Liver (tissue), 9 donors: ENCODE results near the gene RAD51B. TPM values are rescaled to one million over a fixed set of nuclear protein-coding genes. Genes with fewer than 3 reads are reported as not detected.

Experiments used
- DNase-seq: peaks from one replicate; pipeline ENCODE4 v3.0.0-alpha.2; 2017; ENCODE audit warnings: low spot score
- H3K27ac ChIP-seq, 2 donors: one replicate each; pipeline ENCODE4 v1.7.0; 2013; ENCODE audit warnings: inconsistent platforms in 2 of 2, low read length in 2 of 2, control low read depth in 1 of 2, low read depth in 1 of 2, mild to moderate bottlenecking in 1 of 2
- H3K27me3 ChIP-seq, 4 donors: one replicate each; pipeline versions ENCODE4 v1.6.1 to v1.7.0; 2013; ENCODE audit warnings: low read length in 3 of 4, inconsistent platforms in 1 of 4, mild to moderate bottlenecking in 1 of 4, moderate library complexity in 1 of 4; ENCODE audit not compliant: control insufficient read depth in 4 of 4, insufficient read depth in 4 of 4
- H3K36me3 ChIP-seq, 4 donors: one replicate each; pipeline versions ENCODE4 v1.6.1 to v1.7.0; 2013; ENCODE audit warnings: low read length in 3 of 4, mild to moderate bottlenecking in 3 of 4, low read depth in 1 of 4, moderate library complexity in 1 of 4; ENCODE audit not compliant: control insufficient read depth in 4 of 4, insufficient read depth in 3 of 4
- H3K4me1 ChIP-seq, 4 donors: one replicate each; pipeline versions ENCODE4 v1.6.1 to v1.7.0; 2013; ENCODE audit warnings: low read length in 3 of 4, mild to moderate bottlenecking in 3 of 4, moderate library complexity in 1 of 4; ENCODE audit not compliant: control insufficient read depth in 4 of 4, insufficient read depth in 4 of 4
- H3K4me3 ChIP-seq, 3 donors: one replicate each; pipeline versions ENCODE4 v1.6.1 to v1.7.0; 2013; ENCODE audit warnings: low read length in 3 of 3, control low read depth in 1 of 3, low read depth in 1 of 3, mild to moderate bottlenecking in 1 of 3
- H3K9ac ChIP-seq, 2 donors: one replicate each; pipeline ENCODE4 v1.7.0; 2013; ENCODE audit warnings: low read length in 2 of 2, mild to moderate bottlenecking in 2 of 2, moderate library complexity in 2 of 2, control low read depth in 1 of 2, low read depth in 1 of 2
- H3K9me3 ChIP-seq, 4 donors: one replicate each; pipeline versions ENCODE4 v1.6.1 to v1.7.0; 2013; ENCODE audit warnings: low read length in 3 of 4; ENCODE audit not compliant: control insufficient read depth in 4 of 4
- EGR1 ChIP-seq, 2 donors: IDR thresholded peaks; 2 replicates each; pipeline ENCODE4 v1.6.1; 2016 to 2018; ENCODE audit warnings: antibody characterized with exemption in 2 of 2, low read depth in 2 of 2
- FOXA1 ChIP-seq: IDR thresholded peaks from 2 replicates; pipeline ENCODE4 v1.6.1; 2016; ENCODE audit warnings: antibody characterized with exemption
- GABPA ChIP-seq, 2 donors: IDR thresholded peaks in 1 of 2; conservative IDR thresholded peaks in 1 of 2; 2 replicates each; pipeline ENCODE4 v1.6.1; 2016; ENCODE audit warnings: antibody characterized with exemption in 2 of 2, mild to moderate bottlenecking in 1 of 2, moderate library complexity in 1 of 2
- HNF4A ChIP-seq, 2 donors: conservative IDR thresholded peaks; 2 replicates each; pipeline ENCODE4 v1.6.1; 2016; ENCODE audit warnings: antibody characterized with exemption in 2 of 2, mild to moderate bottlenecking in 2 of 2
- JUND ChIP-seq, 2 donors: IDR thresholded peaks; 2 replicates each; pipeline ENCODE4 v1.6.1; 2016; ENCODE audit warnings: antibody characterized with exemption in 2 of 2
- RXRA ChIP-seq, 2 donors: IDR thresholded peaks; 2 replicates each; pipeline ENCODE4 v1.6.1; 2017 to 2018; ENCODE audit warnings: antibody characterized with exemption in 2 of 2, mild to moderate bottlenecking in 1 of 2
- WGBS: extraction: QIAGEN DNeasy Blood & Tissue Kit; methylation state at CpG from one replicate; pipeline ENCODE4 v1.1.7; 2013; 5-methylcytosine and 5-hydroxymethylcytosine counted together
- polyA plus RNA-seq, 2 donors: library from polyadenylated mRNA; stranded (reverse) in 1 of 2; unstranded in 1 of 2; fragments of 200-250 nt in 1 of 2; fragments of >200 nt in 1 of 2; fragmentation: Nextera tagmentation in 1 of 2; extraction: Ambion mirVana in 1 of 2; gene quantifications; one replicate each; pipeline versions ENCODE4 v1.2.1 to v1.2.3, GENCODE V29; 2013 to 2015
- total RNA-seq, 2 donors: library from RNA; depleted of rRNA; stranded (reverse); fragments of >200 nt; gene quantifications; one replicate each; pipeline ENCODE4 v1.2.3, GENCODE V29; 2014
- TF ChIP-seq, protein P1 (sequence below): fragments of 150-350 bp; IDR thresholded peaks from 2 replicates; pipeline ENCODE4 v1.5.1; 2017; ENCODE audit warnings: improper control_type of control experiment, low read depth, low read length; ENCODE audit not compliant: missing input control
- TF ChIP-seq, protein P2 (sequence below): IDR thresholded peaks from 2 replicates; pipeline ENCODE4 v1.6.1; 2016; ENCODE audit warnings: antibody characterized with exemption
- TF ChIP-seq, protein P3 (sequence below): IDR thresholded peaks from 2 replicates; pipeline ENCODE4 v1.6.1; 2016; ENCODE audit warnings: antibody characterized with exemption
- TF ChIP-seq, protein P4 (sequence below): IDR thresholded peaks from 2 replicates; pipeline ENCODE4 v1.6.1; 2016; ENCODE audit warnings: antibody characterized with exemption
- donor health status: healthy.
- donor health status: healthy.
- donor health status: healthy.
- donor health status: healthy.
- donor health status: healthy.

RAD51B gene
- total and polyA plus RNA-seq, 4 donors = 0.81 to 12.9 (median 2.4) TPM

DNA sequence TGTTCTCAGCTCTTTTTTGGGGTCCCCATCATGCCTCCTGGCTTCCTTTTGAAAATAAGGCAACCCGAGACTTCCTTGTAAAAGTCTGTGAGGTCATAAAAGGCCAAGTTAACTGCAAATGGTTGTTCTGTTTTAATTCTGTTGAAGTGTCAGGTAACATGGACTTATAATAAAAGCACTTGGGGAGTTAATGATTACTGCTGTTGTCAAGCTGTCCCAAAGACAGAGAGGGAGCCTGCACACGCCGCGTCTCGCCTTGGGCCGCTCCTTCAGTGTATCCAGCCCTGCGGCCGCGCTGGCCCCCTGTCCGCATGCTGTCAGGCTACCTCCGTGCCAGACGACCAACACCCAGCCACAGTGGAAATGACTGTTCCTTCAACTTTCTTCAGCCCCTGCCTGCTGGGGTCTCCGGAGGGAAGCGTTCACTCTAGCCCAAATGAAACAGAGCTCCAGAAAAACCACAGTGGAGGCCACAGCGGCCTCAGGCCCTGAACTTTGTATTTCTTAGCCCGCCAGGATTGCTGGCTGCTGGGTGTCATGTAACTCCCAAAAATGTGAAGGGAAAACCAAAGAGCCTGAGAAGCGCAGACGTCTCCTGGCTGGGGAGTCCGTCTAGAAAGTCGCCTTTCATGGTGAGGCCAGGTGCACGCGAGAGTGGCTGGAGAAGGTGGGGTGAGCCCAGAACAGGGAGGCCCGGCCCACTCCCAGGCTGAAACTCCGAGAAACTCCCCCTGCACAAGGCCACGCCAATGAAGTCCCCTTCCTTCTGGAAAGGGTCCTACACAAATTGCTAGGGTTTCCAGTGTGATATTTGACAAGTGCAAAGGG, 784.2 kb downstream of the RAD51B start:
- TF ChIP-seq, protein P1, sequence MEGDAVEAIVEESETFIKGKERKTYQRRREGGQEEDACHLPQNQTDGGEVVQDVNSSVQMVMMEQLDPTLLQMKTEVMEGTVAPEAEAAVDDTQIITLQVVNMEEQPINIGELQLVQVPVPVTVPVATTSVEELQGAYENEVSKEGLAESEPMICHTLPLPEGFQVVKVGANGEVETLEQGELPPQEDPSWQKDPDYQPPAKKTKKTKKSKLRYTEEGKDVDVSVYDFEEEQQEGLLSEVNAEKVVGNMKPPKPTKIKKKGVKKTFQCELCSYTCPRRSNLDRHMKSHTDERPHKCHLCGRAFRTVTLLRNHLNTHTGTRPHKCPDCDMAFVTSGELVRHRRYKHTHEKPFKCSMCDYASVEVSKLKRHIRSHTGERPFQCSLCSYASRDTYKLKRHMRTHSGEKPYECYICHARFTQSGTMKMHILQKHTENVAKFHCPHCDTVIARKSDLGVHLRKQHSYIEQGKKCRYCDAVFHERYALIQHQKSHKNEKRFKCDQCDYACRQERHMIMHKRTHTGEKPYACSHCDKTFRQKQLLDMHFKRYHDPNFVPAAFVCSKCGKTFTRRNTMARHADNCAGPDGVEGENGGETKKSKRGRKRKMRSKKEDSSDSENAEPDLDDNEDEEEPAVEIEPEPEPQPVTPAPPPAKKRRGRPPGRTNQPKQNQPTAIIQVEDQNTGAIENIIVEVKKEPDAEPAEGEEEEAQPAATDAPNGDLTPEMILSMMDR = no peak
- TF ChIP-seq, protein P2, sequence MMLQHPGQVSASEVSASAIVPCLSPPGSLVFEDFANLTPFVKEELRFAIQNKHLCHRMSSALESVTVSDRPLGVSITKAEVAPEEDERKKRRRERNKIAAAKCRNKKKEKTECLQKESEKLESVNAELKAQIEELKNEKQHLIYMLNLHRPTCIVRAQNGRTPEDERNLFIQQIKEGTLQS = no peak
- TF ChIP-seq GABPA (IDR thresholded peaks at IDR 0.05 in 1 of 2, conservative IDR thresholded peaks at IDR 0.05 in 1 of 2) (no peak), JUND (IDR thresholded peaks at IDR 0.05) (no peak)
- TF ChIP-seq, protein P3, sequence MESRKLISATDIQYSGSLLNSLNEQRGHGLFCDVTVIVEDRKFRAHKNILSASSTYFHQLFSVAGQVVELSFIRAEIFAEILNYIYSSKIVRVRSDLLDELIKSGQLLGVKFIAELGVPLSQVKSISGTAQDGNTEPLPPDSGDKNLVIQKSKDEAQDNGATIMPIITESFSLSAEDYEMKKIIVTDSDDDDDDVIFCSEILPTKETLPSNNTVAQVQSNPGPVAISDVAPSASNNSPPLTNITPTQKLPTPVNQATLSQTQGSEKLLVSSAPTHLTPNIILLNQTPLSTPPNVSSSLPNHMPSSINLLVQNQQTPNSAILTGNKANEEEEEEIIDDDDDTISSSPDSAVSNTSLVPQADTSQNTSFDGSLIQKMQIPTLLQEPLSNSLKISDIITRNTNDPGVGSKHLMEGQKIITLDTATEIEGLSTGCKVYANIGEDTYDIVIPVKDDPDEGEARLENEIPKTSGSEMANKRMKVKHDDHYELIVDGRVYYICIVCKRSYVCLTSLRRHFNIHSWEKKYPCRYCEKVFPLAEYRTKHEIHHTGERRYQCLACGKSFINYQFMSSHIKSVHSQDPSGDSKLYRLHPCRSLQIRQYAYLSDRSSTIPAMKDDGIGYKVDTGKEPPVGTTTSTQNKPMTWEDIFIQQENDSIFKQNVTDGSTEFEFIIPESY = no peak
- no peak overlapping the region for H3K27ac ChIP-seq
- H3K9me3 ChIP-seq = no peaks in the 10 kb centered on the region
- H3K36me3 ChIP-seq = no peaks in the 10 kb centered on the region
- H3K4me1 ChIP-seq = no peaks in the 10 kb centered on the region
- H3K27me3 ChIP-seq = no peaks in the 10 kb centered on the region
- no peak overlapping the region for H3K9ac ChIP-seq
- no peak for DNase-seq
- WGBS = 95% methylated on average over 25 of the region's 25 CpGs
- no peak overlapping the region for H3K4me3 ChIP-seq

DNA sequence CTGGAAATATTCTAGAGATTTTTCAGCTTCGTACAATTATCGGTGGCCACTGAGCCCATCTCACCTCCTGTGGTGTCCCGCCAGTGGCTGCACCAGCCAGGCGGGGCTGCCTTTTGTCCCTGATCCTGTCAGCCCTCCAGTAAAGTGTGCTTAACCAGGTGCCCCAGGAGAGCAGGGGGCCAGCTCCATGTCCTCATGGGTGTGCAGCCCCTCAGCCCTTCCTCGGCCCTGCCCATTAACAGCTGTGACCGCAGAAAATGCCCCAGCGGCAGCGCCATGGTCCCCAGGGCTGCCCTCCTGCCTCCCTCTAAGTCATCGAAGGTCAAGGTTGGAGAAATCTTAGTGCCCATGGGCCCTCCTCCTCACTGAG, 784.8 kb downstream of the RAD51B start:
- Histone ChIP-seq H3K27me3 (no peaks in the 10 kb centered on the region), H3K9me3 (no peaks in the 10 kb centered on the region), H3K4me3 (no peak overlapping the region), H3K4me1 (no peaks in the 10 kb centered on the region), H3K27ac (no peak overlapping the region), H3K9ac (no peak overlapping the region), H3K36me3 (no peaks in the 10 kb centered on the region)
- DNase-seq = no peak
- WGBS = 97% methylated on average over 9 of the region's 9 CpGs
- TF ChIP-seq, protein P4, sequence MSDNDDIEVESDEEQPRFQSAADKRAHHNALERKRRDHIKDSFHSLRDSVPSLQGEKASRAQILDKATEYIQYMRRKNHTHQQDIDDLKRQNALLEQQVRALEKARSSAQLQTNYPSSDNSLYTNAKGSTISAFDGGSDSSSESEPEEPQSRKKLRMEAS = no peak
- TF ChIP-seq HNF4A (conservative IDR thresholded peaks at IDR 0.05) (no peak), RXRA (IDR thresholded peaks at IDR 0.05) (no peak), GABPA (IDR thresholded peaks at IDR 0.05 in 1 of 2, conservative IDR thresholded peaks at IDR 0.05 in 1 of 2) (no peak)

DNA sequence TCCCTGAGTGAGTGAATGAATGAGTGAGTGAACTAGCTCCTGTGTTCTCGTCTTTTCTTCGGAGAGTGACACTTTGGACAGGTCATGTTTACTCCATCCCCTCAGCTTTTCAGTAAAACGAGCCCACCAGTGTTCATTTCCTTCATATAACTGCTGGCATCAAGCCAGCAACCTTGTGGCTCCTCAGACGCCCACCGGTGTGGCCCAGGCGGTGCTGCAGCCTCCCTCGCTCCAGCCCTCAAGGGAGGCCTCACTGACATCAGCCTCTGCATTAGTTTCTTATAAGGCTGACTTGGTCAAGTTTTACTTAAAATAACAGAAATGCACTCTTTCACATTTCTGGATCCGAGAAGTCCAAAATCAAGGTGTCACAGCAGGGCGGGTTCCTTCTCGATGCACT, 785.2 kb downstream of the RAD51B start:
- H3K27ac ChIP-seq = no peak overlapping the region
- no peaks in the 10 kb centered on the region for H3K27me3 ChIP-seq
- H3K4me1 ChIP-seq = no peaks in the 10 kb centered on the region
- 86% methylated on average over 10 of the region's 10 CpGs for WGBS
- TF ChIP-seq HNF4A (conservative IDR thresholded peaks at IDR 0.05) = no peak
- TF ChIP-seq, protein P4 = no peak
- TF ChIP-seq EGR1 (IDR thresholded peaks at IDR 0.05; ENCODE audit: low read depth in 2 of 2) = no peak
- TF ChIP-seq FOXA1 = no peak
- DNase-seq = no peak
- no peaks in the 10 kb centered on the region for H3K9me3 ChIP-seq
- no peak overlapping the region for H3K9ac ChIP-seq
- H3K36me3 ChIP-seq = no peaks in the 10 kb centered on the region
- H3K4me3 ChIP-seq = no peak overlapping the region
